Rectal smooth muscle tissue (tissue), 1 donor: ENCODE data around the gene KIAA1671.

Experiments used
- H3K27ac ChIP-seq: one replicate; pipeline ENCODE4 v1.7.0; 2013; ENCODE audit warnings: low read depth, low read length, inconsistent platforms
- H3K27me3 ChIP-seq: one replicate; pipeline ENCODE4 v1.7.0; 2013; ENCODE audit warnings: low read length; ENCODE audit not compliant: control insufficient read depth, insufficient read depth
- H3K36me3 ChIP-seq: one replicate; pipeline ENCODE4 v1.7.0; 2013; ENCODE audit warnings: low read length; ENCODE audit not compliant: control insufficient read depth, insufficient read depth
- H3K4me1 ChIP-seq: one replicate; pipeline ENCODE4 v1.7.0; 2013; ENCODE audit warnings: low read length; ENCODE audit not compliant: control insufficient read depth, insufficient read depth
- H3K4me3 ChIP-seq: one replicate; pipeline ENCODE4 v1.7.0; 2013; ENCODE audit warnings: low read length
- H3K9ac ChIP-seq: one replicate; pipeline ENCODE4 v1.7.0; 2013; ENCODE audit warnings: low read length

Gene KIAA1671

GRCh38 chr22:25114369-25115362 lies 162.2 kb downstream of the KIAA1671 start:
- no peak overlapping the region for H3K4me3 ChIP-seq
- H3K9ac ChIP-seq, result no peak overlapping the region
- H3K36me3 ChIP-seq, result no peaks in the 10 kb centered on the region
- no peaks in the 10 kb centered on the region for H3K4me1 ChIP-seq
- H3K27me3 ChIP-seq, result no peaks in the 10 kb centered on the region
- H3K27ac ChIP-seq, result no peak overlapping the region

GRCh38 chr22:25119609-25120008 lies 167.1 kb downstream of the KIAA1671 start:
- H3K9ac ChIP-seq, result no peak overlapping the region
- H3K27me3 ChIP-seq, result no peaks in the 10 kb centered on the region
- H3K36me3 ChIP-seq, result no peaks in the 10 kb centered on the region
- no peak overlapping the region for H3K4me3 ChIP-seq
- no peak overlapping the region for H3K27ac ChIP-seq
- H3K4me1 ChIP-seq, result no peaks in the 10 kb centered on the region

GRCh38 chr22:25120093-25120561 lies 167.6 kb downstream of the KIAA1671 start:
- H3K27ac ChIP-seq, result no peak overlapping the region

GRCh38 chr22:25120761-25121212 lies 168.3 kb downstream of the KIAA1671 start:
- Histone ChIP-seq H3K27ac (no peak overlapping the region), H3K27me3 (no peaks in the 10 kb centered on the region), H3K9ac (no peak overlapping the region), H3K4me3 (no peak overlapping the region), H3K4me1 (no peaks in the 10 kb centered on the region), H3K36me3 (no peaks in the 10 kb centered on the region)

More at GRCh38 chr22:25120093-25120561, 167.6 kb downstream of the KIAA1671 start:
- Histone ChIP-seq H3K9ac (no peak overlapping the region), H3K4me3 (no peak overlapping the region), H3K4me1 (no peaks in the 10 kb centered on the region), H3K36me3 (no peaks in the 10 kb centered on the region), H3K27me3 (no peaks in the 10 kb centered on the region)

- H3K9ac ChIP-seq, result no peak overlapping the region
- H3K27me3 ChIP-seq, result no peaks in the 10 kb centered on the region
- H3K36me3 ChIP-seq, result no peaks in the 10 kb centered on the region
- no peak overlapping the region for H3K4me3 ChIP-seq
- H3K4me1 ChIP-seq, result no peaks in the 10 kb centered on the region
- no peak overlapping the region for H3K27ac ChIP-seq
Measured at GRCh38 chr22:25122136-25122764, 169.7 kb downstream of the KIAA1671 start.

- no peak overlapping the region for H3K9ac ChIP-seq
- H3K4me3 ChIP-seq, result no peak overlapping the region
- no peaks in the 10 kb centered on the region for H3K36me3 ChIP-seq
- H3K27me3 ChIP-seq, result no peaks in the 10 kb centered on the region
- no peaks in the 10 kb centered on the region for H3K4me1 ChIP-seq
- H3K27ac ChIP-seq, result no peak overlapping the region
Measured at GRCh38 chr22:25123677-25124076, 171.2 kb downstream of the KIAA1671 start.

- no peaks in the 10 kb centered on the region for H3K4me1 ChIP-seq
- H3K27me3 ChIP-seq, result no peaks in the 10 kb centered on the region
- no peak overlapping the region for H3K9ac ChIP-seq
- no peaks in the 10 kb centered on the region for H3K36me3 ChIP-seq
- H3K27ac ChIP-seq, result no peak overlapping the region
- no peak overlapping the region for H3K4me3 ChIP-seq
Measured at GRCh38 chr22:25125693-25126357, 173.3 kb downstream of the KIAA1671 start.

- no peaks in the 10 kb centered on the region for H3K27me3 ChIP-seq
- H3K9ac ChIP-seq, result no peak overlapping the region
- H3K27ac ChIP-seq, result no peak overlapping the region
- H3K4me1 ChIP-seq, result no peaks in the 10 kb centered on the region
- H3K36me3 ChIP-seq, result no peaks in the 10 kb centered on the region
- no peak overlapping the region for H3K4me3 ChIP-seq
Measured at GRCh38 chr22:25126510-25126909, 174.0 kb downstream of the KIAA1671 start.

- H3K4me1 ChIP-seq, result no peaks in the 10 kb centered on the region
- H3K36me3 ChIP-seq, result no peaks in the 10 kb centered on the region
- no peak overlapping the region for H3K9ac ChIP-seq
- H3K27ac ChIP-seq, result no peak overlapping the region
- H3K27me3 ChIP-seq, result no peaks in the 10 kb centered on the region
- no peak overlapping the region for H3K4me3 ChIP-seq
Measured at GRCh38 chr22:25127318-25127717, 174.8 kb downstream of the KIAA1671 start.

GRCh38 chr22:25130462-25130861 lies 177.9 kb downstream of the KIAA1671 start:
- no peaks in the 10 kb centered on the region for H3K27me3 ChIP-seq
- peaks cover 4% of the 10 kb centered on the region for H3K4me1 ChIP-seq
- H3K27ac ChIP-seq, result no peak overlapping the region
- no peaks in the 10 kb centered on the region for H3K36me3 ChIP-seq
- no peak overlapping the region for H3K4me3 ChIP-seq
- H3K9ac ChIP-seq, result no peak overlapping the region

GRCh38 chr22:25131198-25131887 lies 178.8 kb downstream of the KIAA1671 start:
- Histone ChIP-seq H3K4me1 (peaks cover 4% of the 10 kb centered on the region), H3K9ac (no peak overlapping the region), H3K27me3 (no peaks in the 10 kb centered on the region), H3K4me3 (no peak overlapping the region), H3K36me3 (no peaks in the 10 kb centered on the region), H3K27ac (no peak overlapping the region)

GRCh38 chr22:25134028-25134427 lies 181.5 kb downstream of the KIAA1671 start:
- Histone ChIP-seq H3K4me3 (no peak overlapping the region), H3K27me3 (no peaks in the 10 kb centered on the region), H3K9ac (no peak overlapping the region), H3K27ac (no peak overlapping the region), H3K36me3 (no peaks in the 10 kb centered on the region), H3K4me1 (peaks cover 4% of the 10 kb centered on the region)
